Prostate gland (tissue), 2 donors: ENCODE measurements around the gene PRPSAP1. TPM values are rescaled to one million over a fixed set of nuclear protein-coding genes. Genes with fewer than 3 reads are reported as not detected.

Experiments
- DNase-seq: peaks from one replicate; pipeline ENCODE4 v3.0.0-alpha.2; 2019; ENCODE audit warnings: low spot score
- H3K27ac ChIP-seq, 2 donors: fragments of 200-600 bp; sonication (generic); 2 replicates each; pipeline ENCODE4 v1.5.1; 2017 to 2019
- H3K27me3 ChIP-seq: fragments of 200-600 bp; sonication (generic); replicated peaks from 2 replicates; pipeline ENCODE4 v1.5.1; 2019; ENCODE audit not compliant: insufficient read depth
- H3K36me3 ChIP-seq, 2 donors: fragments of 200-600 bp; sonication (generic); 1 replicate in 1 of 2; 2 replicates in 1 of 2; pipeline versions ENCODE4 v1.5.1 to v1.8.1; 2017 to 2019
- H3K4me1 ChIP-seq: fragments of 200-600 bp; sonication (generic); replicated peaks from 2 replicates; pipeline ENCODE4 v1.5.1; 2019
- H3K4me3 ChIP-seq, 2 donors: fragments of 200-600 bp; sonication (generic); 2 replicates each; pipeline ENCODE4 v1.5.1; 2017 to 2019
- H3K9me3 ChIP-seq: fragments of 200-600 bp; sonication (generic); 2 replicates; pipeline ENCODE4 v1.5.1; 2017
- CTCF ChIP-seq, 4 experiments: fragments of 200-600 bp in 2 of 4; fragments of 450-650 bp in 2 of 4; sonication (generic) in 2 of 4; IDR thresholded peaks; 1 replicate in 3 of 4; 2 replicates in 1 of 4; pipeline ENCODE4 v1.5.1; 2016 to 2019; ENCODE audit warnings: antibody characterized with exemption in 4 of 4, mild to moderate bottlenecking in 2 of 4, moderate library complexity in 2 of 4
- POLR2A ChIP-seq: fragments of 450-650 bp; IDR thresholded peaks from one replicate; pipeline ENCODE4 v1.6.1; 2016; ENCODE audit warnings: antibody characterized with exemption, mild to moderate bottlenecking
- POLR2AphosphoS5 ChIP-seq: sonication (generic); formaldehyde crosslinking; IDR thresholded peaks from one replicate; pipeline ENCODE4 v1.6.1; 2017; ENCODE audit warnings: antibody characterized with exemption
- WGBS: methylation state at CpG from one replicate; pipeline ENCODE4 v1.1.5; 2018; 5-methylcytosine and 5-hydroxymethylcytosine counted together
- intact Hi-C: fragments of 100-400 bp; cut with DNase I; formaldehyde crosslinking; loops from one replicate; pipeline ENCODE4 v1.14.2; 2022
- total RNA-seq, 2 donors: library from RNA; depleted of rRNA; stranded (reverse); fragments of >200 nt; gene quantifications; one replicate each; pipeline ENCODE4 v1.1.0, GENCODE V29; 2016

PRPSAP1 gene
- total RNA-seq, 2 donors from 2014 or later: 51.5 to 115 TPM

- Histone ChIP-seq H3K4me1 (no peaks in the 10 kb centered on the region), H3K27me3 (no peaks in the 10 kb centered on the region), H3K27ac (no peak overlapping the region), H3K4me3 (no peak overlapping the region), H3K9me3 (no peaks in the 10 kb centered on the region), H3K36me3 (no peaks in the 10 kb centered on the region)
- DNase-seq: no peak
- WGBS: 96% methylated on average over 9 of the region's 9 CpGs
- intact Hi-C loops: loop anchor here (10.0 kb wide), 1 partner anchor 689 kb away; no protein-coding TSS in a partner anchor
- no peak for TF ChIP-seq POLR2AphosphoS5
- TF ChIP-seq CTCF (IDR thresholded peaks at IDR 0.05): no peak
- no peak for TF ChIP-seq POLR2A
Observed at GRCh38 chr17:76335716-76336381, 17.9 kb downstream of the PRPSAP1 start.

- DNase-seq: no peak
- WGBS: 86% methylated on average over 11 of the region's 11 CpGs
- intact Hi-C loops: loop anchor here (10.0 kb wide), 1 partner anchor 691 kb away; no protein-coding TSS in a partner anchor
- Histone ChIP-seq H3K27ac (no peak overlapping the region), H3K4me3 (no peak overlapping the region), H3K27me3 (no peaks in the 10 kb centered on the region), H3K36me3 (no peaks in the 10 kb centered on the region), H3K9me3 (no peaks in the 10 kb centered on the region), H3K4me1 (no peaks in the 10 kb centered on the region)
- TF ChIP-seq POLR2A (no peak), POLR2AphosphoS5 (no peak), CTCF (IDR thresholded peaks at IDR 0.05) (no peak)
Observed at GRCh38 chr17:76333673-76334505, 19.8 kb downstream of the PRPSAP1 start.

- H3K9me3 ChIP-seq: no peaks in the 10 kb centered on the region
- WGBS: 73% methylated on average over 2 of the region's 2 CpGs
- H3K27ac ChIP-seq: no peak overlapping the region
- intact Hi-C loops: loop anchor here (10.0 kb wide), 1 partner anchor 694 kb away; no protein-coding TSS in a partner anchor
- TF ChIP-seq POLR2A (no peak), CTCF (IDR thresholded peaks at IDR 0.05) (no peak), POLR2AphosphoS5 (no peak)
- H3K4me1 ChIP-seq: no peaks in the 10 kb centered on the region
- DNase-seq: no peak
- no peaks in the 10 kb centered on the region for H3K36me3 ChIP-seq
- no peaks in the 10 kb centered on the region for H3K27me3 ChIP-seq
- no peak overlapping the region for H3K4me3 ChIP-seq
Observed at GRCh38 chr17:76331083-76331482, 22.6 kb downstream of the PRPSAP1 start.

- Histone ChIP-seq H3K4me1 (no peaks in the 10 kb centered on the region), H3K4me3 (no peak overlapping the region), H3K9me3 (no peaks in the 10 kb centered on the region), H3K27ac (no peak overlapping the region), H3K27me3 (no peaks in the 10 kb centered on the region), H3K36me3 (no peaks in the 10 kb centered on the region)
- intact Hi-C loops: loop anchor here (10.0 kb wide), 1 partner anchor 695 kb away; no protein-coding TSS in a partner anchor
- WGBS: 91% methylated on average over 8 of the region's 8 CpGs
- TF ChIP-seq POLR2AphosphoS5 (no peak), CTCF (IDR thresholded peaks at IDR 0.05) (no peak), POLR2A (no peak)
- DNase-seq: no peak
Observed at GRCh38 chr17:76329664-76330063, 24.1 kb downstream of the PRPSAP1 start.
